Vagina (tissue), 2 donors: Measurements from ENCODE around the gene SLC24A3. TPM values are rescaled to one million over a fixed set of nuclear protein-coding genes. Genes with fewer than 3 reads are reported as not detected.

ENCODE experiments used
- DNase-seq, 2 donors: peaks; one replicate each; pipeline ENCODE4 v3.0.0-alpha.2; 2017; ENCODE audit errors: extremely low spot score in 2 of 2
- H3K27ac ChIP-seq: fragments of 200-600 bp; sonication (generic); one replicate; pipeline ENCODE4 v1.5.1; 2019
- H3K27me3 ChIP-seq: fragments of 200-600 bp; sonication (generic); one replicate; pipeline ENCODE4 v1.5.1; 2019
- H3K36me3 ChIP-seq, 2 donors: fragments of 200-600 bp; sonication (generic); one replicate each; pipeline ENCODE4 v1.5.1; 2017 to 2019
- H3K4me1 ChIP-seq: fragments of 200-600 bp; sonication (generic); one replicate; pipeline ENCODE4 v1.5.1; 2019
- H3K4me3 ChIP-seq, 2 donors: fragments of 200-600 bp; sonication (generic); 1 replicate in 1 of 2; 2 replicates in 1 of 2; pipeline ENCODE4 v1.5.1; 2016 to 2019
- H3K9me3 ChIP-seq: fragments of 200-600 bp; sonication (generic); one replicate; pipeline ENCODE4 v1.5.1; 2019
- CTCF ChIP-seq, 3 experiments: fragments of 450-650 bp in 2 of 3; fragments of 200-600 bp in 1 of 3; sonication (generic) in 1 of 3; IDR thresholded peaks; one replicate each; pipeline ENCODE4 v1.5.1; 2017 to 2019; ENCODE audit warnings: antibody characterized with exemption in 3 of 3, mild to moderate bottlenecking in 2 of 3, moderate library complexity in 2 of 3
- POLR2A ChIP-seq, 2 donors: fragments of 450-650 bp; IDR thresholded peaks; one replicate each; pipeline ENCODE4 v1.6.1; 2017; ENCODE audit warnings: antibody characterized with exemption in 2 of 2, mild to moderate bottlenecking in 2 of 2, moderate library complexity in 2 of 2
- POLR2AphosphoS5 ChIP-seq, 2 donors: sonication (generic); formaldehyde crosslinking; IDR thresholded peaks; one replicate each; pipeline ENCODE4 v1.9.0; 2017; ENCODE audit warnings: antibody characterized with exemption in 2 of 2, mild to moderate bottlenecking in 2 of 2, low read depth in 1 of 2; ENCODE audit not compliant: insufficient read depth in 1 of 2
- intact Hi-C: fragments of 100-400 bp; cut with DNase I; formaldehyde crosslinking; loops from one replicate; pipeline ENCODE4 v1.15.1; 2023
- total RNA-seq: library from RNA; depleted of rRNA; stranded (reverse); fragments of >200 nt; gene quantifications from one replicate; pipeline ENCODE4 v1.2.3, GENCODE V29; 2016

SLC24A3 gene
- total RNA-seq, 1 donor from 2014 or later, result 12.3 TPM

GRCh38 chr20:19396460-19397081 is 184.1 kb downstream of the SLC24A3 start:
- TF ChIP-seq POLR2A (IDR thresholded peaks at IDR 0.05), result no peak
- no peak for TF ChIP-seq POLR2AphosphoS5 (IDR thresholded peaks at IDR 0.05; ENCODE audit: insufficient read depth in 1 of 2, low read depth in 1 of 2)
- no peak for TF ChIP-seq CTCF (IDR thresholded peaks at IDR 0.05)
- Histone ChIP-seq H3K4me3 (no peak overlapping the region), H3K27ac (no peak overlapping the region), H3K36me3 (no peaks in the 10 kb centered on the region), H3K9me3 (no peaks in the 10 kb centered on the region), H3K27me3 (no peaks in the 10 kb centered on the region), H3K4me1 (no peaks in the 10 kb centered on the region)
- intact Hi-C loops, result no loop called here
- no peak for DNase-seq

GRCh38 chr20:19397226-19397625 is 184.8 kb downstream of the SLC24A3 start:
- DNase-seq, result no peak
- intact Hi-C loops, result no loop called here
- no peak for TF ChIP-seq CTCF (IDR thresholded peaks at IDR 0.05)
- TF ChIP-seq POLR2A (IDR thresholded peaks at IDR 0.05), result no peak
- TF ChIP-seq POLR2AphosphoS5 (IDR thresholded peaks at IDR 0.05; ENCODE audit: insufficient read depth in 1 of 2, low read depth in 1 of 2), result no peak
- Histone ChIP-seq H3K4me3 (no peak overlapping the region), H3K36me3 (no peaks in the 10 kb centered on the region), H3K27me3 (no peaks in the 10 kb centered on the region), H3K4me1 (no peaks in the 10 kb centered on the region), H3K9me3 (no peaks in the 10 kb centered on the region), H3K27ac (no peak overlapping the region)

- Histone ChIP-seq H3K9me3 (no peaks in the 10 kb centered on the region), H3K27me3 (no peaks in the 10 kb centered on the region), H3K4me3 (no peak overlapping the region), H3K27ac (no peak overlapping the region), H3K36me3 (no peaks in the 10 kb centered on the region), H3K4me1 (no peaks in the 10 kb centered on the region)
- intact Hi-C loops, result no loop called here
- TF ChIP-seq CTCF (IDR thresholded peaks at IDR 0.05) (no peak), POLR2AphosphoS5 (IDR thresholded peaks at IDR 0.05; ENCODE audit: insufficient read depth in 1 of 2, low read depth in 1 of 2) (no peak), POLR2A (IDR thresholded peaks at IDR 0.05) (no peak)
- no peak for DNase-seq
Measured at GRCh38 chr20:19397666-19398065, 185.2 kb downstream of the SLC24A3 start.

DNA sequence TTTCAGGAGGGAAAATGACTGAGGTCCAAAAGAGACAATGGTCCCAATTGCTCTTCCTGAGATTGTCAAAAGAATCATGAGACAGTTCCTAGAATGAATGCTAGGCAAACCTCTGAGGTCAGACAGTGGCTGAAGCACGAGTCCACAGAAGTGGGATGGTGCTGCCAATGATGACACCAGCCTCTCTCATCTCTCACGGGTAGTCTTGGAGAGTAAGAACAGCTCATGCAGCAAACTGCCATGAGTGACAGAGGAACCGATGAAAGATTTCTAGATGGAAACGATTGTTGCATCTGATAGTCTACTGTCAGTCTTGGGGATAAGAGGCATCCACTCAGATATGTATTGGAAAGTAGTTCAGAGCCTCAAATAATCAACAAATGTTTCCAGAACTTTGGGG is 188.7 kb downstream of the SLC24A3 start:
- no peak overlapping the region for H3K4me3 ChIP-seq
- no peak for TF ChIP-seq CTCF (IDR thresholded peaks at IDR 0.05)
- no peak for TF ChIP-seq POLR2AphosphoS5 (IDR thresholded peaks at IDR 0.05; ENCODE audit: insufficient read depth in 1 of 2, low read depth in 1 of 2)
- no peak for TF ChIP-seq POLR2A (IDR thresholded peaks at IDR 0.05)
- H3K27ac ChIP-seq, result no peak overlapping the region
- intact Hi-C loops, result no loop called here
- no peaks in the 10 kb centered on the region for H3K36me3 ChIP-seq
- peaks cover 9% of the 10 kb centered on the region for H3K4me1 ChIP-seq
- no peaks in the 10 kb centered on the region for H3K27me3 ChIP-seq
- DNase-seq, result no peak
- H3K9me3 ChIP-seq, result no peaks in the 10 kb centered on the region

- H3K9me3 ChIP-seq, result no peaks in the 10 kb centered on the region
- H3K4me1 ChIP-seq, result peaks cover 18% of the 10 kb centered on the region
- no peaks in the 10 kb centered on the region for H3K36me3 ChIP-seq
- no peaks in the 10 kb centered on the region for H3K27me3 ChIP-seq
- no peak overlapping the region for H3K27ac ChIP-seq
- no peak overlapping the region for H3K4me3 ChIP-seq
- DNase-seq, result no peak
- intact Hi-C loops, result no loop called here
- no peak for TF ChIP-seq POLR2A (IDR thresholded peaks at IDR 0.05)
- TF ChIP-seq CTCF (IDR thresholded peaks at IDR 0.05), result no peak
- no peak for TF ChIP-seq POLR2AphosphoS5 (IDR thresholded peaks at IDR 0.05; ENCODE audit: insufficient read depth in 1 of 2, low read depth in 1 of 2)
Measured at GRCh38 chr20:19403549-19403948, 191.1 kb downstream of the SLC24A3 start.
